HT-29 (cell line): ENCODE measurements around the gene NKX2-1. TPM values are rescaled to one million over a fixed set of nuclear protein-coding genes. Genes with fewer than 3 reads are reported as not detected.

Experiments
- total RNA-seq: library from RNA; depleted of rRNA; stranded (reverse); fragments of >200 nt; shearing (Covaris generic); gene quantifications from 2 replicates; pipeline ENCODE4 v1.2.3, GENCODE V29; 2014; rRNA removed

Gene NKX2-1
- total RNA-seq, 1 experiment from 2014 or later, result not detected

Other genes starting within 250 kb of the NKX2-1 start
- gene MBIP, start 199.6 kb downstream of the NKX2-1 start, total RNA-seq, result 2.1 and 2.5 TPM in 2 replicates
- not detected in 2 replicates for gene NKX2-8, start 62.4 kb upstream of the NKX2-1 start, total RNA-seq
- 1.5 and 2.7 TPM in 2 replicates for gene PAX9, start 141.6 kb upstream of the NKX2-1 start, total RNA-seq